B cell (primary cell): ENCODE results near the gene CXorf65.

Source experiments
- CTCF ChIP-seq: fragments of 200-600 bp; IDR thresholded peaks from one replicate; pipeline ENCODE4 v1.8.0; 2022; ENCODE audit warnings: antibody characterized with exemption, mild to moderate bottlenecking
- EZH2 ChIP-seq: IDR thresholded peaks from 2 replicates; pipeline ENCODE4 v1.6.1; 2012; ENCODE audit warnings: borderline replicate concordance, low read depth, mild to moderate bottlenecking, moderate library complexity, low read length; ENCODE audit not compliant: insufficient read depth, poor library complexity, severe bottlenecking

DNA sequence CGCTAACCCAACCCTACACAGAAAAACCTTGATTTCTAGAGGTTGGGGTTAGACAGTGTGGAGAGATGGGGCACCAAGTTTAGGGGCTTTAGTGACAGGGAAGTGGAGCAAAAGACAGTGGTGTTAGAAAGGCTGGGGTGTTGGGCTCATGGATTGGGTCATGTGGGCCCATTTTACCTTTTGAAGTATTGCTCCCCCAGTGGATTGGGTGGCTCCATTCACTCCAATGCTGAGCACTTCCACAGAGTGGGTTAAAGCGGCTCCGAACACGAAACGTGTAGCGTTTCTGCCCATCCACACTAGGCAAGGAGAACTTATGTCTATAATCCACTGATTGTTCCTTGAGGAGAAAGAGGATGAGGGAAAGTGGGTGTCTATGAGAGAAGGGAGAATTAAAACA, 2.5 kb upstream of the CXorf65 start:
- TF ChIP-seq EZH2 (no peak), CTCF (no peak)
